GM10266 (cell line): Measurements from ENCODE around the gene GJB6.

Source experiments
- DNase-seq: peaks from one replicate; pipeline ENCODE4 v3.0.0; 2012; ENCODE audit errors: extremely low spot score
- CTCF ChIP-seq: IDR thresholded peaks from 2 replicates; pipeline ENCODE4 v1.5.1; 2012; ENCODE audit warnings: mild to moderate bottlenecking, low read depth; ENCODE audit not compliant: control insufficient read depth, insufficient read depth; ENCODE audit errors: missing control alignments

Gene GJB6

GRCh38 chr13:20206065-20206697 lies 25.9 kb downstream of the GJB6 start:
- no peak for TF ChIP-seq CTCF
- DNase-seq = no peak

- no peak for DNase-seq
- TF ChIP-seq CTCF = no peak
These were observed 33.3 kb downstream of the GJB6 start for GRCh38 chr13:20198781-20199180.

GRCh38 chr13:20197361-20197834 lies 34.7 kb downstream of the GJB6 start:
- peak; percentile 68 for DNase-seq
- TF ChIP-seq CTCF = peak; percentile 69

GRCh38 chr13:20195801-20196200 lies 36.3 kb downstream of the GJB6 start:
- no peak for TF ChIP-seq CTCF
- no peak for DNase-seq

- TF ChIP-seq CTCF = no peak
- no peak for DNase-seq
These were observed 38.0 kb downstream of the GJB6 start for GRCh38 chr13:20193907-20194631.

GRCh38 chr13:20193162-20193906 lies 38.8 kb downstream of the GJB6 start:
- TF ChIP-seq CTCF = no peak
- DNase-seq = no peak
